K562 (cell line): ENCODE measurements around the gene CSF1. TPM values are rescaled to one million over a fixed set of nuclear protein-coding genes. Genes with fewer than 3 reads are reported as not detected.
A peak's percentile ranks its signal among the peaks of the same experiment; 100 is the strongest.

ENCODE experiments used
- ARID1B ChIP-seq: fragments of 450-650 bp; IDR thresholded peaks from 2 replicates; pipeline ENCODE4 v1.6.1; 2016; ENCODE audit warnings: antibody characterized with exemption, mild to moderate bottlenecking, inconsistent platforms
- BRD4 ChIP-seq: fragments of 200-600 bp; sonication (generic); IDR thresholded peaks from 2 replicates; pipeline ENCODE4 v1.6.1; 2017; ENCODE audit warnings: inconsistent platforms
- CLOCK ChIP-seq: fragments of 250-450 bp; sonication (Bioruptor Pico); IDR thresholded peaks from 2 replicates; pipeline ENCODE4 v1.4.0; 2020; ENCODE audit warnings: mild to moderate bottlenecking, moderate library complexity, borderline replicate concordance
- CTBP1 ChIP-seq: fragments of 450-650 bp; IDR thresholded peaks from 2 replicates; pipeline ENCODE4 v1.6.1; 2016; ENCODE audit warnings: borderline replicate concordance
- FOXP1 ChIP-seq: sonication (generic); formaldehyde crosslinking; IDR thresholded peaks from 2 replicates; pipeline ENCODE4 v1.8.0; 2022; ENCODE audit warnings: mild to moderate bottlenecking, missing genetic modification reagents
- GABPA ChIP-seq: fragments of 200-800 bp; sonication (Bioruptor generic); conservative IDR thresholded peaks from 2 replicates; pipeline ENCODE4 v1.6.1; 2016; ENCODE audit warnings: low read depth, missing genetic modification characterization, missing compliant biosample characterization
- HES1 ChIP-seq: fragments of 450-650 bp; IDR thresholded peaks from 2 replicates; pipeline ENCODE4 v1.6.1; 2016; ENCODE audit warnings: low read depth, mild to moderate bottlenecking, moderate library complexity
- NFIC ChIP-seq: fragments of 450-650 bp; IDR thresholded peaks from 2 replicates; pipeline ENCODE4 v1.6.1; 2017; ENCODE audit warnings: mild to moderate bottlenecking, inconsistent platforms
- SLC30A9 ChIP-seq: fragments of 250-450 bp; sonication (Bioruptor Pico); IDR thresholded peaks from 2 replicates; pipeline ENCODE4 v1.8.0; 2022; ENCODE audit warnings: mild to moderate bottlenecking, moderate library complexity
- SPI1 ChIP-seq: IDR thresholded peaks from 2 replicates; pipeline ENCODE4 v1.6.1; 2011; ENCODE audit warnings: low read depth, low read length, control low read depth, borderline replicate concordance
- ZBED1 ChIP-seq: IDR thresholded peaks from 2 replicates; pipeline ENCODE4 v1.6.1; 2014
- ZBTB40 ChIP-seq, 2 experiments: fragments of 450-650 bp in 1 of 2; sonication (generic) in 1 of 2; formaldehyde crosslinking in 1 of 2; IDR thresholded peaks; 2 replicates each; pipeline versions ENCODE4 v1.7.1 to v1.9.0; 2016 to 2022; ENCODE audit warnings: inconsistent platforms in 1 of 2, mild to moderate bottlenecking in 1 of 2, missing genetic modification reagents in 1 of 2
- ZNF354B ChIP-seq: fragments of 250-450 bp; sonication (Bioruptor Pico); IDR thresholded peaks from 2 replicates; pipeline ENCODE4 v1.4.0; 2020
- ZNF444 ChIP-seq: fragments of 250-450 bp; sonication (Bioruptor Pico); IDR thresholded peaks from 2 replicates; pipeline ENCODE4 v1.4.0; 2020; ENCODE audit warnings: mild to moderate bottlenecking, moderate library complexity
- ZNF766 ChIP-seq: fragments of 200-800 bp; sonication (Bioruptor generic); conservative IDR thresholded peaks from 2 replicates; pipeline ENCODE4 v1.6.1; 2016; ENCODE audit warnings: missing genetic modification characterization, missing compliant biosample characterization
- polyA plus RNA-seq, 8 experiments: library from polyadenylated mRNA; depleted of rRNA in 4 of 8; stranded (reverse) in 5 of 8; unstranded in 3 of 8; fragments of >200 nt; fragmentation: Nextera tagmentation in 2 of 8; fragmentation: Illumina TruSeq in 1 of 8; extraction: Ambion mirVana in 2 of 8; extraction: Trizol in 1 of 8; gene quantifications; 2 replicates each; pipeline versions ENCODE4 v1.2.1 to v1.2.3, GENCODE V29; 2011 to 2014; ENCODE audit warnings: inconsistent platforms in 1 of 8, missing spikeins in 1 of 8
- total RNA-seq, 7 experiments: library from RNA; depleted of rRNA in 6 of 7; stranded (reverse); fragments of >200 nt in 6 of 7; fragmentation: Illumina TruSeq in 2 of 7; extraction: Trizol in 2 of 7; gene quantifications; 2 replicates each; pipeline versions ENCODE4 v1.2.1 to v1.2.3, GENCODE V29; 2011 to 2021; ENCODE audit warnings: low replicate concordance in 1 of 7

The CSF1 gene
- total and polyA plus RNA-seq, 9 of the 15 experiments (the other 6 are each of a cell fraction or from before 2014, with no cell fraction given), result 0.18 to 11.8 (median 2.8) TPM

GRCh38 chr1:109880971-109881894 is 29.4 kb upstream of the CSF1 start (continued):
- no peak for TF ChIP-seq ZBTB40 (IDR thresholded peaks at IDR 0.05)
- TF ChIP-seq ZBTB40 (CRISPR knock-in tag; IDR thresholded peaks at IDR 0.05), result no peak
- no peak for TF ChIP-seq ZNF766 (CRISPR knock-in tag)
- no peak for TF ChIP-seq GABPA (tag)
- no peak for TF ChIP-seq CLOCK (CRISPR knock-in tag)
- no peak for TF ChIP-seq ZNF354B
- TF ChIP-seq ARID1B, result peak; percentile 42; the same call in 1 of the 2 replicates
- TF ChIP-seq ZBED1, result no peak
- TF ChIP-seq BRD4, result no peak
- no peak for TF ChIP-seq ZNF444 (CRISPR knock-in tag)
- TF ChIP-seq SLC30A9, result no peak
- no peak for TF ChIP-seq FOXP1 (CRISPR knock-in tag)
- no peak for TF ChIP-seq SPI1
- TF ChIP-seq NFIC, result peak; percentile 55
- TF ChIP-seq HES1, result no peak
- no peak for TF ChIP-seq CTBP1
